GM19324 (cell line): ENCODE data around the gene GSG1L.

ENCODE experiments used
- ATAC-seq: cut with Tn5 transposase; IDR thresholded peaks from one replicate; pipeline ENCODE4 v1.9.1; 2021; ENCODE audit warnings: mild to moderate bottlenecking, moderate library complexity; ENCODE audit not compliant: unreplicated experiment, low FRiP score

The GSG1L gene

DNA sequence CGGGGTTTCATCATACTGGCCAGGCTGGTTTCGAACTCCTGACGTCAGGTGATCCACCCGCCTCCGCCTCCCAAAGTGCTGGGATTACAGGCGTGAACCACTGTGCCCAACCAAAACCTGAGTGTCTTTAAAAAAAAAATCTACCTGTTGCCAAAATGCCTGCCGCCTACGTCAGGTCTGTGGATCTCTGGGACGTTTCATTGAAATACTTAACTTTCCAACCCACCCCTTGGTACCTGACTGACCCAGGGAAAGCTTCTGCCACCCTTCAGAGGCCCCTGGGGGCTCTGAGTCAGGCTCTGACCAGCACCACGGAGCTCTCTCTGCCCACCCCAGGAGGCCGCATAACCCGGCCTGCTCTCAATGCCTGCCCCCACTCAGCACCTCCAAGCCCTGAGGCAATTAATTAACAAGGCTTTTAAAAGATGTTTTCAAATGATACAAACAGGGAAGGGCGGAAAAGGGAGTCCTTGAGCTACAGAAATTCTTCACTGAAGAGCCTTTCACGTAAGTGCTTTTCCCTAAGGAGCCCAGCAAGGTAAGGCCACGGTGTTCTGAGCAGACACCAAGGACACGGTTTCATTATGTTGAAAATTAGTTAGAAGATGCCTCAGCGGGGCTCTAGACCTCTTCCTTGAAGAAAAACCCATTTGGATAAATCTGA is 29.3 kb upstream of the GSG1L start:
- no peak for ATAC-seq

DNA sequence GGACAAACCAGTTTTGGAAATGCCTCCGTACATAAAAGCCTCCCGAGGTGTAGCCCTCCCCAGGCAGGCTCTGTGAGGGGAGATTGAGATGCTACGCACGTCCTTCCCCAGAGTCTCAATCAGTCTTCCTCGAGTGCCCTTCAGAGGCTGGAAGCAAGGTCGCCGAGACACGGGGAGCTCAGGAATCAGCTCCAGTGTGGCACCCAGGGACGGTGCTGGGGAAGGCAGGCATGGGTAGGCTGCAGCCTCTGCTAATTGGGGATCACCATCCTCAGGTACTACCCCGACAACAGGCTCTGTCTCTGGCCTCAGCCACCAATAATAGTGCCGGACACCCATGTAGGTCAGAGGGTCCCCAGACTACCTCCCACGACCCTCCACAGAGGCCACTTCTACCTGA is 28.1 kb upstream of the GSG1L start:
- no peak for ATAC-seq

GRCh38 chr16:28090646-28091377 is 27.3 kb upstream of the GSG1L start:
- no peak for ATAC-seq

GRCh38 chr16:28089992-28090365 is 26.5 kb upstream of the GSG1L start:
- ATAC-seq: no peak

- no peak for ATAC-seq
Observed at GRCh38 chr16:28089205-28089991, 25.9 kb upstream of the GSG1L start.

- no peak for ATAC-seq
Observed at GRCh38 chr16:28087675-28088300, 24.3 kb upstream of the GSG1L start.

DNA sequence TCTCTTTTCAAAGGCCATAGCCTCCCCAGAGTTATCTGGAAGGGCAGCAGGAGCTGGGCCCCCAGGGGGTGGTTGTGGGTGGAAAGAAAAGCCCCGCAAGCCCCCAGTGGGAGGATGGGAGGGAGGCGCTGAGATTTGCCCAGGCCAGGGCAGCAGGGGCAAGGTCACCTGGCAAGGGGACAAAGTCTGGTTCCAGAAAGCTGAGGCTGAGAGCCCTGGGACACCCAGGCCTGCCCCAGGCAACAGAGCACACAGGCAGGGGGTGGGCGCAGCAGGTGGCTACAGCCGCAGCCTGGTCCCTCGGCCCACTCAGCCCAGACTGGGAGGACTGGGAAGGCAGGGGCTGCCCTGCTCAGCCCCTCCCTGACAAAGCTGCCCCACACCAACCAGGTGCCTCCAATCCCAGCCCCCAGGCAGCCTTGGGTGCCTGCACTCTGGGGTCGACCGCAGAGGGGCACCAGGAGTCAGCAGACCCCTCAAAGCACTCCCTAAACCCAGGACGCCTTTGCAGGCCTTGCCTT is 23.7 kb upstream of the GSG1L start:
- ATAC-seq: no peak

DNA sequence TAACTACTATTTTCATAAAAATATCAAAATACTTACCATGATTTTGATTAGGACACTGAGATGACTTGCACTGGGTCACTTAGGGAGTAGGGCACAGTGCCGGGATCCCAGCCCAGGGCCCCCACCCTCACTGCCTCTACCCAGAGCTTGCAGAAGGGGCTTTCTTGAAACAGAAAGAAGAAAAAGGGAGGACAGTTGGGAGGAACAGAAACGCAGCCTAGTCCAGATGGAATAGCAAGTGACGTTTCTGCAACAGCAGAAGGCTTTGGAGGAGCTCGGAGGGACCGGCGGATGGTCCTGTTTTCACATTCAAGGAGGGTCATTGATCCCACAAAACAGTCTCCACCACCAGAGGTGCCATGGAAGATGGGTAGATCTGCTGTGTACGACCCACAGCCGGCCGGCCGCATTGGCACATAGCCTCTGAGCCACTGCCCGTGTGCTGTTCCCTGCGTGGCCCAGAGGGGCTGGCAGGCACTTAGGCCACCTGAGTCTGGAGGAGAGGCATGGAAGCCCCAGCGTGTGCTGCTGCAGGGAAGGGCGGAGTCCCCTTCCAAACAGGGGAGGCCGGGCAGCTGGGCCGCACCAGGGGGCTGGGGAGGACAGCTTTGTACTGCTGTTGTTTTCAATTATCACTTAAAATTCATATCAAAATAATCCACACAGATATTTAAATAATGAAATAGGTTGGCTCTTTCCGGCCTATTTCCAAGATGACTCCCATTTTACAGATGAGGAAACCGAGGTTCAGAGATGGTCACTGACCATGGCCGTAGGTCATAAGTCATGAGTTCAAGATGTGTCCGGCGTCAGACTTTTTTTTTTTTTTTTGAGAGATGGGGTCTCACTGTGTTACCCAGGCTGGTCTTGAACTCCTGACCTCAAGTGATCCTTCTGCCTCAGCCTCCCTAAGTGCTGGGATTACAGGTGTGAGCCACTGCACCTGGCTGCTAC is 22.9 kb upstream of the GSG1L start:
- ATAC-seq: no peak

GRCh38 chr16:28085389-28086171 is 22.1 kb upstream of the GSG1L start:
- ATAC-seq: no peak

GRCh38 chr16:28084209-28084608 is 20.7 kb upstream of the GSG1L start:
- ATAC-seq: no peak

GRCh38 chr16:28082624-28083023 is 19.1 kb upstream of the GSG1L start:
- ATAC-seq: no peak

GRCh38 chr16:28081391-28081968 is 18.0 kb upstream of the GSG1L start:
- ATAC-seq: no peak

- no peak for ATAC-seq
Observed at GRCh38 chr16:28078261-28078660, 14.7 kb upstream of the GSG1L start.

DNA sequence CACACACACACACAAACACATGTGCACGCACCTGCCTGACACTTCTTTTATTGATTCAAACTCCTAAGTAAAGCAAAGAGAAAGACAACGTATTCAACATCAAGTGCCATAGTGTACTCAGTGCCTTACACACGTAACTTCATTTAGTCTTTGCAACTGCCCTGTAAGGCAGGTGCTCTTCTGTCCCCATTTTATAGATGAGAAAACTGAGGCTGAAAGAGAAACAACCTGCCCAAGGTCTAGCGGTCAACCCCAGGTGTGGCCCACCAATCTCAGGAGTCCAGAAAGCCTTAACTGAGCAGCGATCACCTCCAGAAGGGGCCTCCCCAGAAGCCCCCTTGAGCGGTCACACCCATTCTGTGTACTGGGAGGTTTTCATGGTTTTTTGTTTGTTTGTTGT is 10.3 kb upstream of the GSG1L start:
- ATAC-seq: no peak

- no peak for ATAC-seq
Observed at GRCh38 chr16:28072087-28072486, 8.6 kb upstream of the GSG1L start.

DNA sequence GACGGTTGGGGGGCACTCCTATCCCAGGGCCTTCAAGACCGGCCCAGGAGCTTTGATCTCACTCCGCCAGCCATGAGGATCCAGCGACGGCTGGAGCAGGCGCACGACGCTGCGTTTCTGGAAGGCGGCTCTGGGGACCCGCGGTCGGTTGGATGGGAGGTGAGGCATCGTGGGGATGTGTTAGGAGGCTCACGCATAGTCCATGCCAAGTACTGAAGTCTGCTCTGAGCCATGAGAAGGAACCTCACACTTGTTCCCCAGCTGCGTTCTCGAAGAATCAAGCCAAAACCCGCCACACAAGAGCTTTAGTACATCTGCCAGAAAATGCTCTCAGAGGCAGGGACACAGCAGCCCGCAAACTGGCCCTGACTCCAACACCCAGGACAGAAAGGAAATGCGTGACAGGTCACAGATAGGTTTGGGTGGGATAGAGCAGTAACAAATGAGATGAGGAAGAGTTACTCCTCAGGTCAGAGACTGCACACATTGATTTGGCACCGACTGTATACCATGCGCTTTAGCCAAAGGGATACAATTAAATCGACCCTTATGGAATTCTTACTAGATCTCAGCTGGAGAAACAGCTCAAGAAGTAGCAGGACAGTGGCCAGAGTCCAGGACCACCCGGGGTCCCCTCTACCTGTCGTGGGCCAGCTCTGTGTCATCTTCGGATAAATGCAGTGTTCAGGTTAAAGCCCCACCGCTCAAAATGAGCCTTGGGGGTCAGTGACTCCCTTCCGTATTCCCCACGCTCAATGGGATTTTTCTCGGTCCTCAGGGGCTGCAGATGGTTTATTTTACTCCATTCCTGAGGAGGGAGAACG is 6.7 kb upstream of the GSG1L start:
- ATAC-seq: no peak

GRCh38 chr16:28068976-28069375 is 5.5 kb upstream of the GSG1L start:
- ATAC-seq: no peak
